Panc1 (cell line): ENCODE results near the gene CD40LG. TPM values are rescaled to one million over a fixed set of nuclear protein-coding genes. Genes with fewer than 3 reads are reported as not detected.

Experiments
- ATAC-seq: fragments of 200-7000 bp; cut with Tn5 transposase; 2 replicates; pipeline ENCODE4 v1.9.1; 2020; ENCODE audit warnings: mild to moderate bottlenecking, moderate library complexity
- BruUV-seq: library from RNA; stranded (reverse); fragments of 400-500 nt; replicated peaks from 2 replicates; lab custom pipeline; 2021; lab: Mats Ljungman, UMichigan
- CTCF ChIA-PET: fragments of 300-600 bp; sonication (Branson Sonifier 250); formaldehyde crosslinking; loops from one replicate; lab custom pipeline; 2022; ENCODE audit warnings: antibody characterized with exemption; lab: Charles Lee
- POLR2A ChIA-PET: fragments of 300-600 bp; sonication (Branson Sonifier 250); formaldehyde crosslinking; loops from one replicate; lab custom pipeline; 2022; ENCODE audit warnings: antibody characterized with exemption; lab: Charles Lee
- DNase-seq: peaks from one replicate; pipeline ENCODE4 v3.0.0-alpha.2; 2010; ENCODE audit warnings: low read depth, low spot score
- H3K27ac ChIP-seq: 2 replicates; pipeline ENCODE4 v1.5.1; 2011; ENCODE audit warnings: mild to moderate bottlenecking, low read length, inconsistent platforms
- H3K27me3 ChIP-seq: fragments of 200-500 bp; sonication (Bioruptor generic); 2 replicates; pipeline ENCODE4 v1.6.0; 2014; ENCODE audit warnings: low read length, inconsistent platforms; ENCODE audit not compliant: control insufficient read depth, insufficient read depth
- H3K36me3 ChIP-seq: fragments of 200-500 bp; sonication (Bioruptor generic); 2 replicates; pipeline ENCODE4 v1.5.1; 2014; ENCODE audit warnings: inconsistent platforms, mild to moderate bottlenecking, low read length, moderate library complexity; ENCODE audit not compliant: control insufficient read depth, insufficient read depth
- H3K4me1 ChIP-seq: 2 replicates; pipeline ENCODE4 v1.5.1; 2011; ENCODE audit warnings: inconsistent platforms, mild to moderate bottlenecking, low read length, moderate library complexity; ENCODE audit not compliant: control insufficient read depth, insufficient read depth
- H3K4me3 ChIP-seq, 2 experiments: 2 replicates each; pipeline ENCODE4 v1.5.1; 2011 to 2012; ENCODE audit warnings: low read depth in 2 of 2, low read length in 2 of 2, mild to moderate bottlenecking in 2 of 2, inconsistent platforms in 1 of 2, moderate library complexity in 1 of 2
- H3K9me3 ChIP-seq: fragments of 200-500 bp; sonication (Bioruptor generic); 2 replicates; pipeline ENCODE4 v1.5.1; 2014; ENCODE audit warnings: low read depth, mild to moderate bottlenecking, inconsistent platforms, low read length, moderate library complexity; ENCODE audit not compliant: control insufficient read depth, insufficient read depth
- POLR2AphosphoS5 ChIP-seq: IDR thresholded peaks from 2 replicates; pipeline ENCODE4 v1.6.1; 2012; ENCODE audit warnings: mild to moderate bottlenecking, low read depth, low read length, moderate library complexity
- SIN3A ChIP-seq: IDR thresholded peaks from 2 replicates; pipeline ENCODE4 v1.6.1; 2012; ENCODE audit warnings: low read depth, mild to moderate bottlenecking, low read length, moderate library complexity, borderline replicate concordance; ENCODE audit not compliant: insufficient read depth
- TCF7L2 ChIP-seq: IDR thresholded peaks from 2 replicates; pipeline ENCODE4 v1.6.1; 2011; ENCODE audit warnings: mild to moderate bottlenecking, low read depth, low read length, inconsistent platforms
- in situ Hi-C: cut with HindIII; loops from 2 replicates; pipeline ENCODE4 v1.10.0; 2016; ENCODE audit warnings: low sequenced_read_pairs, low pct_unique_long_range_greater_than_20kb
- intact Hi-C: fragments of 100-400 bp; cut with micrococcal nuclease; formaldehyde crosslinking; loops from one replicate; pipeline ENCODE4 v1.10.0; 2022; ENCODE audit not compliant: unreplicated experiment
- total RNA-seq: library from RNA; stranded (reverse); gene quantifications from one replicate; pipeline ENCODE4 v1.2.1, GENCODE V29; 2021; ENCODE audit not compliant: unreplicated experiment
- TF ChIP-seq, protein P1 (sequence below), 2 experiments: IDR thresholded peaks; 2 replicates each; pipeline ENCODE4 v1.6.1; 2011 to 2012; ENCODE audit warnings: low read depth in 2 of 2, control low read depth in 1 of 2, low read length in 1 of 2, mild to moderate bottlenecking in 1 of 2, moderate library complexity in 1 of 2; ENCODE audit not compliant: insufficient read depth in 1 of 2
- TF ChIP-seq, protein P2 (sequence below): fragments of 450-650 bp; IDR thresholded peaks from 2 replicates; pipeline ENCODE4 v1.5.1; 2017; ENCODE audit warnings: mild to moderate bottlenecking

The CD40LG gene
- total RNA-seq, 1 experiment from 2014 or later, result not detected

DNA sequence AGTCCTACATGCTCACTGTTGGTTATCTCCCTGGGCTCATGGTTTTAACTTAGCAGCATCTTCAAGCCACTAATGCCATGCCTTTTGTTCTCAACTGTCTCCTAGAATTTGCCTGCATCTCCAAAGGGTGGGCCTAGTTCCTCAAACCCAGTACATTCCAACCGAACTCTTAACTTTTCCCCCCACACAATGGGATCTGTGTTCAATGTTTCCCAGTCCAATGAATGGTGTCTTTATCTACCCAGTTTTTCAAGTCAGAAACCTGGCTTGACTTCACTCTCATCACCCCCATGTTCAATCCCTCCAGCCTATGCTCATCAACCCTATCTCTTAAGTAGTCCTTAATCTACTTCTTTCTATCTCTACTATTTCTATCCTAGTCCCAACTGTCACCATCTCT is 12.9 kb downstream of the CD40LG start:
- ChIA-PET CTCF (no interaction called here), POLR2A (no interaction called here)
- BruUV-seq, result no TSS peak
- intact Hi-C loops (no loop called here), in situ Hi-C loops (no loop called here)
- Histone ChIP-seq H3K9me3 (no peaks in the 10 kb centered on the region), H3K36me3 (no peaks in the 10 kb centered on the region), H3K27me3 (peaks cover 5% of the 10 kb centered on the region; the same call in 1 of the 2 replicates), H3K4me1 (no peaks in the 10 kb centered on the region), H3K27ac (no peak overlapping the region), H3K4me3 (no peak overlapping the region)
- ATAC-seq (no peak), DNase-seq (no peak)
- TF ChIP-seq, protein P1, sequence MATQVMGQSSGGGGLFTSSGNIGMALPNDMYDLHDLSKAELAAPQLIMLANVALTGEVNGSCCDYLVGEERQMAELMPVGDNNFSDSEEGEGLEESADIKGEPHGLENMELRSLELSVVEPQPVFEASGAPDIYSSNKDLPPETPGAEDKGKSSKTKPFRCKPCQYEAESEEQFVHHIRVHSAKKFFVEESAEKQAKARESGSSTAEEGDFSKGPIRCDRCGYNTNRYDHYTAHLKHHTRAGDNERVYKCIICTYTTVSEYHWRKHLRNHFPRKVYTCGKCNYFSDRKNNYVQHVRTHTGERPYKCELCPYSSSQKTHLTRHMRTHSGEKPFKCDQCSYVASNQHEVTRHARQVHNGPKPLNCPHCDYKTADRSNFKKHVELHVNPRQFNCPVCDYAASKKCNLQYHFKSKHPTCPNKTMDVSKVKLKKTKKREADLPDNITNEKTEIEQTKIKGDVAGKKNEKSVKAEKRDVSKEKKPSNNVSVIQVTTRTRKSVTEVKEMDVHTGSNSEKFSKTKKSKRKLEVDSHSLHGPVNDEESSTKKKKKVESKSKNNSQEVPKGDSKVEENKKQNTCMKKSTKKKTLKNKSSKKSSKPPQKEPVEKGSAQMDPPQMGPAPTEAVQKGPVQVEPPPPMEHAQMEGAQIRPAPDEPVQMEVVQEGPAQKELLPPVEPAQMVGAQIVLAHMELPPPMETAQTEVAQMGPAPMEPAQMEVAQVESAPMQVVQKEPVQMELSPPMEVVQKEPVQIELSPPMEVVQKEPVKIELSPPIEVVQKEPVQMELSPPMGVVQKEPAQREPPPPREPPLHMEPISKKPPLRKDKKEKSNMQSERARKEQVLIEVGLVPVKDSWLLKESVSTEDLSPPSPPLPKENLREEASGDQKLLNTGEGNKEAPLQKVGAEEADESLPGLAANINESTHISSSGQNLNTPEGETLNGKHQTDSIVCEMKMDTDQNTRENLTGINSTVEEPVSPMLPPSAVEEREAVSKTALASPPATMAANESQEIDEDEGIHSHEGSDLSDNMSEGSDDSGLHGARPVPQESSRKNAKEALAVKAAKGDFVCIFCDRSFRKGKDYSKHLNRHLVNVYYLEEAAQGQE (IDR thresholded peaks at IDR 0.05; ENCODE audit: insufficient read depth in 1 of 2, low read depth in 2 of 2, low read length in 1 of 2), result no peak
- TF ChIP-seq, protein P2, sequence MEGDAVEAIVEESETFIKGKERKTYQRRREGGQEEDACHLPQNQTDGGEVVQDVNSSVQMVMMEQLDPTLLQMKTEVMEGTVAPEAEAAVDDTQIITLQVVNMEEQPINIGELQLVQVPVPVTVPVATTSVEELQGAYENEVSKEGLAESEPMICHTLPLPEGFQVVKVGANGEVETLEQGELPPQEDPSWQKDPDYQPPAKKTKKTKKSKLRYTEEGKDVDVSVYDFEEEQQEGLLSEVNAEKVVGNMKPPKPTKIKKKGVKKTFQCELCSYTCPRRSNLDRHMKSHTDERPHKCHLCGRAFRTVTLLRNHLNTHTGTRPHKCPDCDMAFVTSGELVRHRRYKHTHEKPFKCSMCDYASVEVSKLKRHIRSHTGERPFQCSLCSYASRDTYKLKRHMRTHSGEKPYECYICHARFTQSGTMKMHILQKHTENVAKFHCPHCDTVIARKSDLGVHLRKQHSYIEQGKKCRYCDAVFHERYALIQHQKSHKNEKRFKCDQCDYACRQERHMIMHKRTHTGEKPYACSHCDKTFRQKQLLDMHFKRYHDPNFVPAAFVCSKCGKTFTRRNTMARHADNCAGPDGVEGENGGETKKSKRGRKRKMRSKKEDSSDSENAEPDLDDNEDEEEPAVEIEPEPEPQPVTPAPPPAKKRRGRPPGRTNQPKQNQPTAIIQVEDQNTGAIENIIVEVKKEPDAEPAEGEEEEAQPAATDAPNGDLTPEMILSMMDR, result no peak
- TF ChIP-seq SIN3A (no peak), TCF7L2 (no peak), POLR2AphosphoS5 (no peak)

DNA sequence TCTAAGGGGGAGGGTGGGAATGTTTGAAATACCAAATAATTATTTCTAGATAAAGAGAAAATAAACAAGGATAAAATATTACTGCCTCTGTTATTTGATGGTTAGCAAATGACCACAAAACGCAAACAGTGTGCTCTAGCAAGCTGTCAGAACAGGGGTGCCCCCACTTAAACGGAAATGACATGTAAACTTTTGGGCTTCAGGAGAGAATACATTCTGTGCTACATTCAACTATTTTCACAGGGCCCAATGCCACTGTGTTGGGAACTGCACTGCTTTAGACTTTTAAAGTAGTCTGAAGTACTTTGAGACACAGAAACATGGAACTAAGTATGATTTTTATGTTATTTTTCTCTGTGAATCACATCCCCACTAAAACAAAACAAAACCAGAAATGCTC is 14.1 kb downstream of the CD40LG start:
- no peak for DNase-seq
- CTCF ChIA-PET, result no interaction called here
- TF ChIP-seq TCF7L2 (no peak), SIN3A (no peak), POLR2AphosphoS5 (no peak)
- TF ChIP-seq, protein P1 (IDR thresholded peaks at IDR 0.05; ENCODE audit: insufficient read depth in 1 of 2, low read depth in 2 of 2, low read length in 1 of 2), result no peak
- TF ChIP-seq, protein P2, result no peak
- Histone ChIP-seq H3K4me3 (no peak overlapping the region), H3K27ac (no peak overlapping the region), H3K9me3 (no peaks in the 10 kb centered on the region), H3K4me1 (no peaks in the 10 kb centered on the region), H3K36me3 (no peaks in the 10 kb centered on the region), H3K27me3 (peaks cover 1% of the 10 kb centered on the region; the same call in 1 of the 2 replicates)
- in situ Hi-C loops, result no loop called here
- no peak for ATAC-seq
- intact Hi-C loops, result no loop called here
- no TSS peak for BruUV-seq
- POLR2A ChIA-PET, result no interaction called here
